BE2C (cell line): Measurements from ENCODE around the gene SEPTIN7.

Source experiments
- DNase-seq: peaks from one replicate; pipeline ENCODE4 v3.0.0-alpha.2; 2020
- H3K27me3 ChIP-seq: fragments of 250-450 bp; sonication (Bioruptor Pico); 2 replicates; pipeline ENCODE4 v1.5.1; 2020; ENCODE audit warnings: mild to moderate bottlenecking
- H3K36me3 ChIP-seq: fragments of 250-450 bp; sonication (Bioruptor Pico); 2 replicates; pipeline ENCODE4 v1.5.1; 2020; ENCODE audit warnings: mild to moderate bottlenecking
- H3K4me1 ChIP-seq: fragments of 250-450 bp; sonication (Bioruptor Pico); 2 replicates; pipeline ENCODE4 v1.5.1; 2020
- H3K4me3 ChIP-seq: 2 replicates; pipeline ENCODE4 v1.5.1; 2011; ENCODE audit warnings: low read depth, low read length
- H3K9me3 ChIP-seq: fragments of 250-450 bp; sonication (Bioruptor Pico); 2 replicates; pipeline ENCODE4 v1.5.1; 2020
- CTCF ChIP-seq: IDR thresholded peaks from 2 replicates; pipeline ENCODE4 v1.5.1; 2012; ENCODE audit warnings: mild to moderate bottlenecking, low read depth, low read length

The SEPTIN7 gene

GRCh38 chr7:35819310-35819709 is 18.5 kb downstream of the SEPTIN7 start:
- TF ChIP-seq CTCF: no peak
- Histone ChIP-seq H3K36me3 (peaks cover 3% of the 10 kb centered on the region), H3K9me3 (peaks cover 4% of the 10 kb centered on the region; the same call in 1 of the 2 replicates), H3K4me1 (peaks cover 11% of the 10 kb centered on the region), H3K27me3 (no peaks in the 10 kb centered on the region), H3K4me3 (no peak overlapping the region)
- DNase-seq: no peak

- Histone ChIP-seq H3K4me1 (peaks cover 12% of the 10 kb centered on the region), H3K36me3 (peaks cover 3% of the 10 kb centered on the region), H3K4me3 (no peak overlapping the region), H3K27me3 (no peaks in the 10 kb centered on the region), H3K9me3 (peaks cover 4% of the 10 kb centered on the region; the same call in 1 of the 2 replicates)
- no peak for TF ChIP-seq CTCF
- no peak for DNase-seq
These were observed 19.3 kb downstream of the SEPTIN7 start for GRCh38 chr7:35819954-35820703.

- DNase-seq: no peak
- Histone ChIP-seq H3K4me3 (no peak overlapping the region), H3K9me3 (peaks cover 4% of the 10 kb centered on the region; the same call in 1 of the 2 replicates), H3K27me3 (no peaks in the 10 kb centered on the region), H3K36me3 (peaks cover 3% of the 10 kb centered on the region), H3K4me1 (peaks cover 12% of the 10 kb centered on the region)
- peak; percentile 11; the same call in 1 of the 2 replicates for TF ChIP-seq CTCF
These were observed 20.0 kb downstream of the SEPTIN7 start for GRCh38 chr7:35820858-35821257.

GRCh38 chr7:35823440-35823839 is 22.6 kb downstream of the SEPTIN7 start:
- peaks cover 4% of the 10 kb centered on the region; the same call in 1 of the 2 replicates for H3K9me3 ChIP-seq
- peaks cover 3% of the 10 kb centered on the region for H3K36me3 ChIP-seq
- no peak for TF ChIP-seq CTCF
- no peak overlapping the region for H3K4me3 ChIP-seq
- no peaks in the 10 kb centered on the region for H3K27me3 ChIP-seq
- H3K4me1 ChIP-seq: peaks cover 12% of the 10 kb centered on the region
- no peak for DNase-seq

GRCh38 chr7:35825974-35826373 is 25.1 kb downstream of the SEPTIN7 start:
- Histone ChIP-seq H3K27me3 (no peaks in the 10 kb centered on the region), H3K4me3 (no peak overlapping the region), H3K4me1 (peaks cover 9% of the 10 kb centered on the region), H3K36me3 (no peaks in the 10 kb centered on the region; the same call in none of the 2 replicates), H3K9me3 (peaks cover 4% of the 10 kb centered on the region; the same call in 1 of the 2 replicates)
- TF ChIP-seq CTCF: no peak
- DNase-seq: no peak

GRCh38 chr7:35826751-35827150 is 25.9 kb downstream of the SEPTIN7 start:
- Histone ChIP-seq H3K9me3 (peaks cover 2% of the 10 kb centered on the region; the same call in 1 of the 2 replicates), H3K4me3 (no peak overlapping the region), H3K27me3 (no peaks in the 10 kb centered on the region), H3K4me1 (peaks cover 9% of the 10 kb centered on the region), H3K36me3 (no peaks in the 10 kb centered on the region; the same call in none of the 2 replicates)
- DNase-seq: no peak
- TF ChIP-seq CTCF: no peak
